ENCODE measurements around the gene MAN1C1.

DNA sequence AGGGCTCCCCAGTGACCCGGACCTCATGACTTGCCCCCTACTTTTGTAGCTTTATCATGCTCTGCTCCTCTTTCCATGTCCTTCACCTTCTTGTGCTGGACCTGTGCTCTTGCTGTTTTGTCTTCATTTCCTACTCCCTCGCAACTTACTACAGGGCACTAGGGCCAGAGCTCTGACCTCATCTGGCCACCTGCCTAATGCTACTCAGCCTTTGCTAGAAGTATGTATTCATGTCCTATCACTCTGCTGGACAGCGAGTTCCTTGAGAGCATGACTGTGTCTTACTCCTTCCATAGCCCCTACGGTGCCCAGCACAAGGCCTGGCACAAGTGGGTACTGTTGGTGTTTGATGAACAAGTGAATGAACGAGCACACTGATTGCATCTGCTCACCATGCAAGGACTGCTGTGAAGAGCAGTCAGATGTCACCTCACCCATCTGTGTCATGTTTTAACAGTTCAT is 205.1 kb downstream of the MAN1C1 start:
- TF ChIP-seq, protein P1, sequence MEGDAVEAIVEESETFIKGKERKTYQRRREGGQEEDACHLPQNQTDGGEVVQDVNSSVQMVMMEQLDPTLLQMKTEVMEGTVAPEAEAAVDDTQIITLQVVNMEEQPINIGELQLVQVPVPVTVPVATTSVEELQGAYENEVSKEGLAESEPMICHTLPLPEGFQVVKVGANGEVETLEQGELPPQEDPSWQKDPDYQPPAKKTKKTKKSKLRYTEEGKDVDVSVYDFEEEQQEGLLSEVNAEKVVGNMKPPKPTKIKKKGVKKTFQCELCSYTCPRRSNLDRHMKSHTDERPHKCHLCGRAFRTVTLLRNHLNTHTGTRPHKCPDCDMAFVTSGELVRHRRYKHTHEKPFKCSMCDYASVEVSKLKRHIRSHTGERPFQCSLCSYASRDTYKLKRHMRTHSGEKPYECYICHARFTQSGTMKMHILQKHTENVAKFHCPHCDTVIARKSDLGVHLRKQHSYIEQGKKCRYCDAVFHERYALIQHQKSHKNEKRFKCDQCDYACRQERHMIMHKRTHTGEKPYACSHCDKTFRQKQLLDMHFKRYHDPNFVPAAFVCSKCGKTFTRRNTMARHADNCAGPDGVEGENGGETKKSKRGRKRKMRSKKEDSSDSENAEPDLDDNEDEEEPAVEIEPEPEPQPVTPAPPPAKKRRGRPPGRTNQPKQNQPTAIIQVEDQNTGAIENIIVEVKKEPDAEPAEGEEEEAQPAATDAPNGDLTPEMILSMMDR (IDR thresholded peaks at IDR 0.05): no peak
- TF ChIP-seq RCOR1 (IDR thresholded peaks at IDR 0.05; ENCODE audit: low read length): no peak
- TF ChIP-seq NRF1 (IDR thresholded peaks at IDR 0.05; ENCODE audit: low read depth, low read length): no peak
- no peak for TF ChIP-seq SMC3 (IDR thresholded peaks at IDR 0.05; ENCODE audit: low read depth, low read length)
- no peak for TF ChIP-seq YY1 (IDR thresholded peaks at IDR 0.05; ENCODE audit: low read depth)
- no peak for TF ChIP-seq MAX (IDR thresholded peaks at IDR 0.05; ENCODE audit: low read depth)
- no peak for TF ChIP-seq TEAD4 (IDR thresholded peaks at IDR 0.05; ENCODE audit: borderline replicate concordance, insufficient read depth)
- no peak for TF ChIP-seq USF2 (IDR thresholded peaks at IDR 0.05; ENCODE audit: borderline replicate concordance, low read depth, low read length)
- TF ChIP-seq FOXJ3 (CRISPR knock-in tag; IDR thresholded peaks at IDR 0.05): no peak
- no peak for TF ChIP-seq EP300 (IDR thresholded peaks at IDR 0.05; ENCODE audit: borderline replicate concordance in 1 of 2, low read depth in 1 of 2, low read length in 1 of 2)
- TF ChIP-seq PBX3 (IDR thresholded peaks at IDR 0.05): no peak
- no peak for TF ChIP-seq MXI1 (IDR thresholded peaks at IDR 0.05; ENCODE audit: low read depth, low read length)
